BLaER1 (cell line): Measurements from ENCODE around the gene FN3KRP.

Source experiments
- H3K27ac ChIP-seq: shearing (Covaris generic); formaldehyde crosslinking; 2 replicates; pipeline ENCODE4 v1.8.1; 2022
- H3K27me3 ChIP-seq: shearing (Covaris generic); formaldehyde crosslinking; 2 replicates; pipeline ENCODE4 v1.8.1; 2022
- H3K36me3 ChIP-seq: shearing (Covaris generic); formaldehyde crosslinking; 2 replicates; pipeline ENCODE4 v1.8.1; 2022
- H3K4me1 ChIP-seq: shearing (Covaris generic); formaldehyde crosslinking; 2 replicates; pipeline ENCODE4 v1.8.1; 2022
- H3K4me2 ChIP-seq: shearing (Covaris generic); formaldehyde crosslinking; 2 replicates; pipeline ENCODE4 v1.8.1; 2022
- H3K4me3 ChIP-seq: shearing (Covaris generic); formaldehyde crosslinking; 2 replicates; pipeline ENCODE4 v1.8.1; 2022
- H3K9ac ChIP-seq: shearing (Covaris generic); formaldehyde crosslinking; 2 replicates; pipeline ENCODE4 v1.8.1; 2022
- H3K9me3 ChIP-seq: shearing (Covaris generic); formaldehyde crosslinking; 2 replicates; pipeline ENCODE4 v1.8.1; 2022
- H4K20me1 ChIP-seq: shearing (Covaris generic); formaldehyde crosslinking; 2 replicates; pipeline ENCODE4 v1.8.1; 2022
- Cebpa-rat ChIP-seq: shearing (Covaris generic); IDR thresholded peaks from 2 replicates; pipeline ENCODE4 v1.8.1; 2022

FN3KRP gene

DNA sequence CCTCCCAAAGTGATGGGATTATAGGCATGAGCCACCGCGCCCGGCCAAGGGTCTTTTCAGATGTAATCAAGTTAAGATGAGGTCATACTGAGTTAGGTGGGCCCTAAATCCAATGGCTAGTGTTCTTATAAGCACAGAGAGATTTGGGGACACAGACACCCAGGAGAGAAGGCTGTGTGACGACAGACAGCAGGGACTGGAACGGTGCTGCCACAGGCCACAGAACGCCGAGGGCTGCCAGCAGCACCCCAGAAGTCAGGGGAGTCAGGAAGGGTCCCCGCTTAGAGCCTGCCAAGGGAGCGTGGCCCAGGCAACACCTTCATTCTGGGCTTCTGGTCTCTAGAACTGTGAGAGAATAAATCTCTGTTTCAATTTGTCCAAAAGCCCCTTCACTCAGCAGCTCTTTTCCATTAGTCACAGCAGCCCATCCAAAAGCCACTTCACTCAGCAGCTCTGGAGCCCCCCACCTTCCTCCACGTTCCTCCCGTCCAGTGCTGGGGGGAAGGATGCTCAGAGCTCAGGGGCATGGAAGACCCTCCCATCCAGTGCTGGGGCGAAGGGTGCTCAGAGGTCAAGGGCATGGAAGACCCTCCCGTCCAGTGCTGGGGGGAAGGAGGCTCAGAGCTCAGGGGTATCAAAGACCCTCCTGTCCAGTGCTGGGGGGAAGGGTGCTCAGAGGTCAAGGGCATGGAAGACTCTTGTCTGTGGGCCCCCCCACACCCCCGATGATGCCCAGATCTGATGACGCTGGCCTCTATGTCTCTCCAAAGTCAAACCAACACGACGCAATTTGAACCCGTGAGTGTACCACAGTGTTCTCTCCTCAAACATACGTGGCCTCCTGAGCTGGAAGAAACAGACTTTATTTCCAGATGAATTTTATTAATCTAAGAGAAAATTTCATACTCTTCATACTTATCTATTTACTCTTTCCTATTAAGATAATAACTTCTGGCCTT, 29.9 kb upstream of the FN3KRP start:
- TF ChIP-seq Cebpa-rat: no peak
- peaks cover 4% of the 10 kb centered on the region for H3K9me3 ChIP-seq
- H3K4me1 ChIP-seq: peaks cover 36% of the 10 kb centered on the region
- no peaks in the 10 kb centered on the region for H3K27me3 ChIP-seq
- H3K4me3 ChIP-seq: no peak overlapping the region
- no peak overlapping the region for H3K27ac ChIP-seq
- peaks cover 5% of the 10 kb centered on the region; the same call in 1 of the 2 replicates for H3K36me3 ChIP-seq
- peaks cover 9% of the 10 kb centered on the region; the same call in 1 of the 2 replicates for H4K20me1 ChIP-seq
- no peak overlapping the region for H3K4me2 ChIP-seq
- no peak overlapping the region for H3K9ac ChIP-seq

DNA sequence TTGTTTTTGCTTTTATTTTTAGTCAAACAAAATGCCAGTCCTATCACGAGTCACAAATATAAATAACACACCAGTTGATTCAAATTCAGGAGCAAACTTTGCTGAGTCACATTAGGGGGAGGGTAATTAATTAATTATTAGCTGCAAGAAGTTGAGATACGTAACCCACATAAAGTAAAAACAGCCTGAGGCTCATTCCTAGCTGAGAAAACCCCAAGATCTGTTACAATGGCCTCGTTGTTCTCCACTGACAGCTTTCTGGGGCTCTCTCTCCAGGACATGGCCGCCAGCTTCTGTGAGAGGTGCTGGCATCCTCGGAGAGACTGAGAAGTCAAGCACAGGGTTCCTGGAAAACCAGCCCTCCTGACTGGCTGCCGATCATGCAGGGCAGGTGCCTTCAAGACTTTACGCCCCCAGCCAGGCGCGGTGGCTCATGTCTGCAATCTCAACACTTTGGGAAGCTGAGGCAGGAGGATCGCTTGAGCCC, 29.1 kb upstream of the FN3KRP start:
- H3K36me3 ChIP-seq: peaks cover 5% of the 10 kb centered on the region; the same call in 1 of the 2 replicates
- H3K27me3 ChIP-seq: no peaks in the 10 kb centered on the region
- H4K20me1 ChIP-seq: peaks cover 9% of the 10 kb centered on the region; the same call in 1 of the 2 replicates
- H3K9ac ChIP-seq: no peak overlapping the region
- H3K4me3 ChIP-seq: no peak overlapping the region
- peaks cover 44% of the 10 kb centered on the region for H3K4me1 ChIP-seq
- no peak for TF ChIP-seq Cebpa-rat
- H3K27ac ChIP-seq: no peak overlapping the region
- no peaks in the 10 kb centered on the region for H3K9me3 ChIP-seq
- H3K4me2 ChIP-seq: no peak overlapping the region

DNA sequence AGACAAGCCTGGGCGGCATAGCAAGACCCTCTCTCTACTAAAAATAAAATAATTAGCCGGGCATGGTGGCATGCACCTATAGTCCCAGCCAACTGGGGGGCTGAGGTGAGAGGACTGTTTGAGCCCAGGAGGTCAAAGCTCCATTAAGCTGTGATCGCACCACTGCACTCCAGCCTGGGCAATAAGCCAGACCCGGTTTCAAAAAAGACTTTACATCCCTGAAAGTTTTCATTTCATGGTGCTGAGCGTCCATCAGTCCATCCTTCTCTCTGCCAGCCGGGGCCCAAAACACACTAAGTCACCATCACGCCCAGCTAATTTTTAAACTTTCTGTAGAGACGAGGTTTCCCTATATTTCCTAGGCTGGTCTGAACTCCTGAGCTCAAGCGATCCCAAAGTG, 28.6 kb upstream of the FN3KRP start:
- no peak overlapping the region for H3K9ac ChIP-seq
- TF ChIP-seq Cebpa-rat: no peak
- H4K20me1 ChIP-seq: peaks cover 9% of the 10 kb centered on the region; the same call in 1 of the 2 replicates
- H3K27me3 ChIP-seq: no peaks in the 10 kb centered on the region
- peaks cover 48% of the 10 kb centered on the region for H3K4me1 ChIP-seq
- H3K9me3 ChIP-seq: no peaks in the 10 kb centered on the region
- peaks cover 5% of the 10 kb centered on the region; the same call in 1 of the 2 replicates for H3K36me3 ChIP-seq
- no peak overlapping the region for H3K4me3 ChIP-seq
- no peak overlapping the region for H3K4me2 ChIP-seq
- no peak overlapping the region for H3K27ac ChIP-seq

DNA sequence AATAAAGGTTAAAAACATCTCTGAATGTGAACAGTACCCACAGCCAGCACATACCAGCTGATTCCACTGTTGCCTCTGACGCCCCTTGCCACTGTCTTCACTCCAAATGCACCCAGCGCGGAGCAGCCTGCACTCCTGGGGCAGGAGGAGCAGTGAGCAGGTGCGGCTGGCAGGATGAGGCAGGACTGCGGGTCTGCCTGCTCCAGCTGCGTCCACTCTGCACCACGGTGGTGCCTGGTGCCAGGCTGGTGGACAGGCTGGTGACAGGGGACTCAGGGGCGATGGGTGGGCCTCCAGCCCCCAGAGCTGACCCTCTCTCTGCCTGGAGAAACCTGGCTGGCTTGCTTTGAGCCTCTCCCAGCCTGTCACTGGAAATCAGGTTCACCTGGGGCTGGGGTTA, 27.4 kb upstream of the FN3KRP start:
- no peak for TF ChIP-seq Cebpa-rat
- Histone ChIP-seq H3K9me3 (peaks cover 9% of the 10 kb centered on the region), H3K36me3 (peaks cover 7% of the 10 kb centered on the region; the same call in 1 of the 2 replicates), H3K4me2 (no peak overlapping the region), H3K4me1 (peaks cover 54% of the 10 kb centered on the region), H4K20me1 (peaks cover 9% of the 10 kb centered on the region; the same call in 1 of the 2 replicates), H3K4me3 (no peak overlapping the region), H3K27ac (no peak overlapping the region), H3K27me3 (no peaks in the 10 kb centered on the region), H3K9ac (no peak overlapping the region)

DNA sequence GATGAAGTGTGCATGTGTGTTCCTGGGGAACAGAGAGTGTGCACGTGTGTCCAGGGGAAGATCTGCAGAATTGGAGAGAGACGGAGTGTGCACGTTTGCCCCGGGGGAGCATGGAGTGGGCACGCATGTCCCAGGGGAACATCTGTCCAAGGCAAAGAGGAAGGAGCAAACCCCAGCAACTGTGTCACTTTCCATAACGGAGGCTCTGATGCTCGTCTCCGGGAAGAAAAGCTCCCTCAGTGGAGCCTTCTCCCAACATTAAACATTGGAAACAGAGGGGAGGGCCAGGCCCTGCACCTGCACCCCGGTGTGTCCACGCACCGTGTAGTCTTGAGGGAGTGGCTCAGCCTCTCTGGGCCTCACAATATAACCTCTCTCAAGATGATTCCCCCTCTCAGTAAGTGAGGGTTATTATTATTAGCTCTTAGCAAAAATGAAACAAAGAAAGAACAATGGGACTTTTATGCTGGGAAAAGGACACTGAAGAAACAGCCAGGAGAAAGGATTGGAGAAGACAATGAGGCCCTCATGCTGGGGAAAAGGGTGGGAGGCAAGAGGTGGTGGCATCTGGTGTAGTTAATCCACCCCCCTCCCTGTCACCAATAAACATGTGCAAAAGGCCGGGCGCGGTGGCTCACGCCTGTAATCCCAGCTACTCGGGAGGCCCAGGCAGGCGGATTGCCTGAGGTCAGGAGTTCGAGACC, 25.6 kb upstream of the FN3KRP start:
- peaks cover 10% of the 10 kb centered on the region for H3K27me3 ChIP-seq
- no peak for TF ChIP-seq Cebpa-rat
- peak overlapping the region; percentile 35 for H3K27ac ChIP-seq
- peaks cover 54% of the 10 kb centered on the region for H3K4me1 ChIP-seq
- H3K36me3 ChIP-seq: peaks cover 8% of the 10 kb centered on the region
- H3K4me2 ChIP-seq: peak overlapping the region; percentile 79
- H3K4me3 ChIP-seq: no peak overlapping the region
- H3K9me3 ChIP-seq: peaks cover 28% of the 10 kb centered on the region
- peak overlapping the region; percentile 53; the same call in 1 of the 2 replicates for H3K9ac ChIP-seq
- peaks cover 9% of the 10 kb centered on the region; the same call in 1 of the 2 replicates for H4K20me1 ChIP-seq

DNA sequence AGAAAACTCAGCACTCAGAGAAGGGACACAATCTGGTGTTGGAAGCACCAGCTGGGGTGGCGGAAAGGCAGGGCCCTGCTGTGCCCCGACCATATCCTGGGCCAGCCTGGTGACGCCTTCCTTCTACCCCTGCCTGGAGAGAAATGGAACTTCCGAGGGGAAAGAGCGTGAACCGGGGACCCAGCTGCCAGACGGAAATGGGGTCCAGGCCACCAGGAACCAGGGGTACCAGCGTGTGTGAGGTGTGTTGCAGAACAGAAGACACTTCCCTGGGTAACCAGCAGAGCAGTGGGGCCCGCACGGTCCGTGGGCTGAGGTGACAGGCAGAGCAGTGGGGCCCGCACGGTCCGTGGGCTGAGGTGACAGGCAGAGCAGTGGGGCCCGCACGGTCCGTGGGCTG, 24.8 kb upstream of the FN3KRP start:
- peaks cover 17% of the 10 kb centered on the region for H4K20me1 ChIP-seq
- H3K27me3 ChIP-seq: peaks cover 18% of the 10 kb centered on the region
- peaks cover 54% of the 10 kb centered on the region for H3K4me1 ChIP-seq
- no peak for TF ChIP-seq Cebpa-rat
- H3K9ac ChIP-seq: peak overlapping the region; percentile 24; the same call in 1 of the 2 replicates
- peaks cover 12% of the 10 kb centered on the region for H3K36me3 ChIP-seq
- H3K27ac ChIP-seq: peak overlapping the region; percentile 35
- peak overlapping the region; percentile 79 for H3K4me2 ChIP-seq
- no peak overlapping the region for H3K4me3 ChIP-seq
- H3K9me3 ChIP-seq: peaks cover 35% of the 10 kb centered on the region

DNA sequence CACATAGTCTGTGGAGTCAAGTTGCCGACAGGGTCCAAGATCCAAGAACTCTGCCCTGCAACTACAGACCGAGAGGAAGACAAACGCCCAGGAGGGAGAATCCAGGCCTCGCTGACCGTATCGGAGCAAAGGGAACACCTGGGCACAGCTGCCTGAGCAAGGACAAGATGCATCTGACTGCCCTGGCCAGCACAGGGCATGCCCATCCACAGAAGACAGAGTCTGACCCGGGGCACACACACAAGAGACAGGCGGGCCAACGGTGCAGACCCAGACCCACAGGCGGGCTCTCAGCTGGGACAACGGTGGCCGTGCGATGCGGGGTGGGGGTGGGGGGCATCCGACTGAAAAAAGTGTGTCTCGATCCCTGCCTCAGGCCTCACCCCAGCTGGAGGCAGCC, 24.2 kb upstream of the FN3KRP start:
- H3K36me3 ChIP-seq: peaks cover 12% of the 10 kb centered on the region
- H3K4me3 ChIP-seq: no peak overlapping the region
- H3K9ac ChIP-seq: peak overlapping the region; percentile 41; the same call in 1 of the 2 replicates
- H3K9me3 ChIP-seq: peaks cover 40% of the 10 kb centered on the region
- peaks cover 22% of the 10 kb centered on the region for H4K20me1 ChIP-seq
- TF ChIP-seq Cebpa-rat: no peak
- peaks cover 58% of the 10 kb centered on the region for H3K4me1 ChIP-seq
- H3K4me2 ChIP-seq: peak overlapping the region; percentile 79
- H3K27me3 ChIP-seq: peaks cover 24% of the 10 kb centered on the region
- H3K27ac ChIP-seq: no peak overlapping the region

DNA sequence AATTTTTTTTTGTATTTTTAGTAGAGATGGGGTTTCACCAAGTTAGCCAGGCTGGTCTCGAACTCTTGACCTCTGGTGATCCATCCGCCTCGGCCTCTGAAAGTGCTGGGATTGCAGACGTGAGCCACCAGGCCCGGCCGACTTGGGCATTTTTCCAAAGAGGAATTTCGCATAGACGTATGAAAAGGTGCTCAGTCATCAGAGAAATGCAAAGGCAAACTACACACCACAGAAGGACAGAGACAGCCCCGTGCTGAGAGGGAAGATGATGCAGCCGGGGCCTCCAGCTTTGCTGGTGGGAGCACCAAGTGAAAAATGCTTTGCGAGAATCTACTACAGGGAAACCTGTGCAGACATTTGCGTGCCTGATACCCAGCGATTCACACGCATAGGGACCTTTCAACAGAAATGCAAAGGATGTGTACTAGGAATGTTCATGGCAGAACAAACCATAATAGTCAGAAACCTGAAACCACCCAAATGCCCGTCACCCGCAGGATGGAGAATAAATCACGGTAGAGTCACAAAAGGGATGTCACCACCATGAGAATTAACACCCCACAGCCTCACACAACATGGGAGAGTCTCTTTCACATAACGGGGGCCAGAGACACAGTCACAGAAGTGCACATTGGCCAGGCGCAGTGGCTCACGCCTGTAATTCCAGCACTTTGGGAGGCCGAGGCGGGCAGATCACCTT, 23.2 kb upstream of the FN3KRP start:
- TF ChIP-seq Cebpa-rat: no peak
- H3K4me1 ChIP-seq: peaks cover 60% of the 10 kb centered on the region
- H3K4me3 ChIP-seq: no peak overlapping the region
- peaks cover 33% of the 10 kb centered on the region for H3K27me3 ChIP-seq
- no peak overlapping the region for H3K27ac ChIP-seq
- H3K9me3 ChIP-seq: peaks cover 40% of the 10 kb centered on the region
- no peak overlapping the region for H3K9ac ChIP-seq
- H4K20me1 ChIP-seq: peaks cover 30% of the 10 kb centered on the region
- H3K36me3 ChIP-seq: peaks cover 12% of the 10 kb centered on the region
- peak overlapping the region; percentile 79 for H3K4me2 ChIP-seq

DNA sequence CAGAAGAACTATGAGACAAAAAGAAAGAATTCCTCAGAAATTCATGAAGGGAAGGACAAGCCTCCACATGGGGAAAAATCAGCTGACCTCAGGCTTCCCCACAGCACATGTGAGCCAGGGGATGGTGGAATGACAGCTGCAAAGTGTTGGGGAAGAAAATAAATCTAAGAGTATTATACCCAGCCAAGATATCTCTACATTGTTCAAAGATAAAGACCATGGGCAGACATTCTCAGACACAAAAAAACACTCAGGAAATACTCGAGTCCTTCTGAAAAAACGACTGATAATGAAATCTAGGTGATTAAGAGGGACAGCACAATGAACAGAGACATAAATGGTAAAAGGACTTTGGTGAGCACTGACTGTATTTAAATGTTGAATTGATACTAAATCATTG, 21.9 kb upstream of the FN3KRP start:
- Histone ChIP-seq H3K4me3 (no peak overlapping the region), H3K9me3 (peaks cover 40% of the 10 kb centered on the region), H3K4me2 (no peak overlapping the region), H3K27ac (no peak overlapping the region), H3K4me1 (peaks cover 57% of the 10 kb centered on the region), H3K36me3 (peaks cover 12% of the 10 kb centered on the region), H3K27me3 (peaks cover 38% of the 10 kb centered on the region), H3K9ac (no peak overlapping the region), H4K20me1 (peaks cover 22% of the 10 kb centered on the region)
- TF ChIP-seq Cebpa-rat: no peak
